Astrocyte (in vitro differentiated cells and primary cell): ENCODE results near the gene CARD10. TPM values are rescaled to one million over a fixed set of nuclear protein-coding genes. Genes with fewer than 3 reads are reported as not detected.

Experiments
- DNase-seq: peaks from one replicate; pipeline ENCODE4 v3.0.0-alpha.2; 2010; ENCODE audit warnings: low read depth
- FAIRE-seq: peaks from 2 replicates; lab custom pipeline; 2011; peaks lifted over from hg19 to GRCh38; lab: Jason Lieb, UNC
- H2AFZ ChIP-seq: 2 replicates; pipeline ENCODE4 v1.6.0; 2012; ENCODE audit warnings: low read depth, low read length, inconsistent platforms
- H3K27ac ChIP-seq: 2 replicates; pipeline ENCODE4 v1.5.1; 2011; ENCODE audit warnings: low read depth, low read length, inconsistent platforms
- H3K27me3 ChIP-seq: 2 replicates; pipeline ENCODE4 v1.6.0; 2011; ENCODE audit warnings: low read length, inconsistent platforms; ENCODE audit not compliant: insufficient read depth
- H3K36me3 ChIP-seq: 2 replicates; pipeline ENCODE4 v1.5.1; 2011; ENCODE audit warnings: low read length, inconsistent platforms; ENCODE audit not compliant: insufficient read depth
- H3K4me1 ChIP-seq: 2 replicates; pipeline ENCODE4 v1.5.1; 2011; ENCODE audit warnings: low read length, inconsistent platforms; ENCODE audit not compliant: insufficient read depth
- H3K4me2 ChIP-seq: 2 replicates; pipeline ENCODE4 v1.6.0; 2012; ENCODE audit warnings: low read length, inconsistent platforms
- H3K4me3 ChIP-seq: 2 replicates; pipeline ENCODE4 v1.5.1; 2011; ENCODE audit warnings: low read depth, mild to moderate bottlenecking, low read length, inconsistent platforms; ENCODE audit not compliant: insufficient read depth
- H3K79me2 ChIP-seq: 2 replicates; pipeline ENCODE4 v1.6.0; 2012; ENCODE audit warnings: mild to moderate bottlenecking, low read length, inconsistent platforms; ENCODE audit not compliant: insufficient read depth
- H3K9ac ChIP-seq: 2 replicates; pipeline ENCODE4 v1.6.0; 2012; ENCODE audit warnings: mild to moderate bottlenecking, low read length, inconsistent platforms
- H3K9me3 ChIP-seq: 2 replicates; pipeline ENCODE4 v1.5.1; 2012; ENCODE audit warnings: low read depth, mild to moderate bottlenecking, low read length, inconsistent platforms; ENCODE audit not compliant: insufficient read depth
- H4K20me1 ChIP-seq: 2 replicates; pipeline ENCODE4 v1.6.0; 2012; ENCODE audit warnings: low read length, inconsistent platforms; ENCODE audit not compliant: insufficient read depth
- H3K27ac Mint-ChIP-seq: one replicate; pipeline ENCODE4 v1.8.0; 2021; ENCODE audit warnings: mild to moderate bottlenecking, mixed read lengths; ENCODE audit not compliant: unreplicated experiment
- H3K27me3 Mint-ChIP-seq: one replicate; pipeline ENCODE4 v1.8.0; 2021; ENCODE audit warnings: low read depth, mixed read lengths; ENCODE audit not compliant: unreplicated experiment
- H3K36me3 Mint-ChIP-seq: one replicate; pipeline ENCODE4 v1.8.0; 2021; ENCODE audit warnings: low read depth, mixed read lengths; ENCODE audit not compliant: unreplicated experiment
- H3K4me1 Mint-ChIP-seq: one replicate; pipeline ENCODE4 v1.8.0; 2021; ENCODE audit warnings: low read depth, mixed read lengths; ENCODE audit not compliant: unreplicated experiment
- H3K4me3 Mint-ChIP-seq: one replicate; pipeline ENCODE4 v1.8.0; 2021; ENCODE audit warnings: mild to moderate bottlenecking, moderate library complexity, mixed read lengths; ENCODE audit not compliant: unreplicated experiment
- H3K9me3 Mint-ChIP-seq: one replicate; pipeline ENCODE4 v1.8.0; 2021; ENCODE audit warnings: mild to moderate bottlenecking, mixed read lengths; ENCODE audit not compliant: unreplicated experiment
- EZH2 ChIP-seq: IDR thresholded peaks from 2 replicates; pipeline ENCODE4 v1.6.1; 2012; ENCODE audit warnings: mild to moderate bottlenecking, low read length, inconsistent platforms; ENCODE audit not compliant: insufficient read depth
- total RNA-seq: library from RNA; stranded (reverse); gene quantifications from 2 replicates; pipeline ENCODE4 v1.2.1, GENCODE V29; 2021
- TF ChIP-seq, protein P1 (sequence below): IDR thresholded peaks from 2 replicates; pipeline ENCODE4 v1.5.1; 2011; ENCODE audit warnings: low read depth, mild to moderate bottlenecking, inconsistent platforms, low read length, moderate library complexity; ENCODE audit not compliant: insufficient read depth

The CARD10 gene
- total RNA-seq, 1 donor from 2014 or later: 22.6 TPM

DNA sequence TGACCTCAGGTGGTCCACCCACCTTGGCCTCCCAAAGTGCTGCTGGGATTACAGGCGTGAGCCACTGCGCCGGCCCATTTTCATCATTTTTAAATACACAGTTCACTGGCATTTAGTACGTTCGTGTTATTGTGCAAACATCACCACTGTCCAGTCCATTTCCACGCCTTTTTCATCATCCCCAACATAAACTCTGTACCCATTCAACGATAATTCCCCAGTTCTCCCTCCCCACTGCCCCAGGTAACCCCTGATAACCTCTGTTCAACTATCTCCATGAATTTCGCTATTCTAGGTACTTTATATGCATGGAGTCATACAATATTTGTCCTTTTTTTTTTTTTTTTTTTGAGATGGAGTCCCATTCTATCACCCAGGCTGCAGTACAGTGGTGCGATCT is 73.7 kb downstream of the CARD10 start:
- H3K36me3 ChIP-seq: no peaks in the 10 kb centered on the region
- no peak overlapping the region for H3K4me2 ChIP-seq
- no peaks in the 10 kb centered on the region for H3K4me1 ChIP-seq
- no peak overlapping the region for H3K27ac ChIP-seq
- H4K20me1 ChIP-seq: no peaks in the 10 kb centered on the region
- H3K9ac ChIP-seq: no peak overlapping the region
- peaks cover 16% of the 10 kb centered on the region for H3K27me3 Mint-ChIP-seq
- H3K79me2 ChIP-seq: no peaks in the 10 kb centered on the region
- H3K4me3 ChIP-seq: no peak overlapping the region
- DNase-seq: no peak
- no peak overlapping the region for H2AFZ ChIP-seq
- H3K9me3 Mint-ChIP-seq: peaks cover 4% of the 10 kb centered on the region
- no peaks in the 10 kb centered on the region for H3K27me3 ChIP-seq
- H3K4me3 Mint-ChIP-seq: no peak overlapping the region
- H3K27ac Mint-ChIP-seq: no peak overlapping the region
- TF ChIP-seq, protein P1, sequence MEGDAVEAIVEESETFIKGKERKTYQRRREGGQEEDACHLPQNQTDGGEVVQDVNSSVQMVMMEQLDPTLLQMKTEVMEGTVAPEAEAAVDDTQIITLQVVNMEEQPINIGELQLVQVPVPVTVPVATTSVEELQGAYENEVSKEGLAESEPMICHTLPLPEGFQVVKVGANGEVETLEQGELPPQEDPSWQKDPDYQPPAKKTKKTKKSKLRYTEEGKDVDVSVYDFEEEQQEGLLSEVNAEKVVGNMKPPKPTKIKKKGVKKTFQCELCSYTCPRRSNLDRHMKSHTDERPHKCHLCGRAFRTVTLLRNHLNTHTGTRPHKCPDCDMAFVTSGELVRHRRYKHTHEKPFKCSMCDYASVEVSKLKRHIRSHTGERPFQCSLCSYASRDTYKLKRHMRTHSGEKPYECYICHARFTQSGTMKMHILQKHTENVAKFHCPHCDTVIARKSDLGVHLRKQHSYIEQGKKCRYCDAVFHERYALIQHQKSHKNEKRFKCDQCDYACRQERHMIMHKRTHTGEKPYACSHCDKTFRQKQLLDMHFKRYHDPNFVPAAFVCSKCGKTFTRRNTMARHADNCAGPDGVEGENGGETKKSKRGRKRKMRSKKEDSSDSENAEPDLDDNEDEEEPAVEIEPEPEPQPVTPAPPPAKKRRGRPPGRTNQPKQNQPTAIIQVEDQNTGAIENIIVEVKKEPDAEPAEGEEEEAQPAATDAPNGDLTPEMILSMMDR: no peak
- no peak for TF ChIP-seq EZH2
- no peaks in the 10 kb centered on the region for H3K4me1 Mint-ChIP-seq
- H3K36me3 Mint-ChIP-seq: peaks cover 2% of the 10 kb centered on the region
- FAIRE-seq: no peak
- peaks cover 4% of the 10 kb centered on the region for H3K9me3 ChIP-seq

DNA sequence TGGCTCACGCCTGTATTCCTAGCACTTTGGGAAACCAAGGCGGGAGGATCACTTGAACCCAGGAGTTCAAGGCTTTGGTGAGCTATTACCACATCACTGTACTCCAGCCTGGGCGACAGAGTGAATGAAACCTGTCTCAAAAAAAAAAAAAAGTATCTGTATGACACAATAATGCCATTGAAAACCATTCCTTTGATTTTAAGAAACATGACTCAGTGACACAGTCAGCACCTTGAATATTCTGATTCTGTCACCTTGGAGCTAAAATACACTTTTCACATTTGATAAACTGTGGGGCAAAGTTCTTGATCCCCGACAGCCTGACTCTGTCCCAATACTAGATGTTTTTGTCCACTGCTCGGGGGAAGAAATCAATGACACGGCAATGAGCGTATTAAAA is 75.2 kb downstream of the CARD10 start:
- no peak overlapping the region for H3K9ac ChIP-seq
- H3K4me3 ChIP-seq: no peak overlapping the region
- Mint-ChIP-seq H3K27me3 (peaks cover 17% of the 10 kb centered on the region), H3K27ac (no peak overlapping the region), H3K36me3 (peaks cover 2% of the 10 kb centered on the region), H3K4me3 (no peak overlapping the region), H3K9me3 (peaks cover 7% of the 10 kb centered on the region), H3K4me1 (no peaks in the 10 kb centered on the region)
- H3K27ac ChIP-seq: no peak overlapping the region
- no peak for TF ChIP-seq EZH2
- TF ChIP-seq, protein P1: no peak
- no peak overlapping the region for H3K4me2 ChIP-seq
- H3K27me3 ChIP-seq: no peaks in the 10 kb centered on the region
- no peaks in the 10 kb centered on the region for H3K4me1 ChIP-seq
- no peak overlapping the region for H2AFZ ChIP-seq
- peaks cover 6% of the 10 kb centered on the region for H3K9me3 ChIP-seq
- FAIRE-seq (no peak), DNase-seq (no peak)
- no peaks in the 10 kb centered on the region for H4K20me1 ChIP-seq
- no peaks in the 10 kb centered on the region for H3K36me3 ChIP-seq
- no peaks in the 10 kb centered on the region for H3K79me2 ChIP-seq

DNA sequence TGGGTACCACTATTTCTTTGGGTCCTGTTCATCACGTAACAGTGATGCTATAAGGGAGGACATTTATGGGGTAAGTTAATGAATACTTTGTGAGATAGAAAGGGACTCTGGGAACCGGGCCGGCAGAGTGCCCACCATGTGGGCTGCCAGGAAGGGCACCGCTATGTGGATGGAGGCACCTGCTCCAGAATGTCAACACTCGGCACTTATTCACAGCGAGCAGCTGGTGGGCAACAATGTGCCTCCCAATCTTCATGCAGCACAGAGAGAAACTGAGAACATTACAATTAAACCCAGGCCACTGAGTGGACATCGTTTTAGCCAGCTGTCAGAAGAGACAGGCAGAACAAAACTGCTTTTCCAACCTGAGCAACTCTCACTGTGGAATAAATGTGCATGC is 76.1 kb downstream of the CARD10 start:
- Histone ChIP-seq H3K9ac (no peak overlapping the region), H3K4me1 (no peaks in the 10 kb centered on the region), H3K9me3 (peaks cover 6% of the 10 kb centered on the region), H3K36me3 (no peaks in the 10 kb centered on the region), H4K20me1 (no peaks in the 10 kb centered on the region), H2AFZ (no peak overlapping the region), H3K27me3 (no peaks in the 10 kb centered on the region), H3K79me2 (no peaks in the 10 kb centered on the region), H3K4me3 (no peak overlapping the region), H3K4me2 (no peak overlapping the region), H3K27ac (no peak overlapping the region)
- H3K9me3 Mint-ChIP-seq: peaks cover 7% of the 10 kb centered on the region
- H3K27ac Mint-ChIP-seq: no peak overlapping the region
- H3K36me3 Mint-ChIP-seq: peaks cover 2% of the 10 kb centered on the region
- peaks cover 18% of the 10 kb centered on the region for H3K27me3 Mint-ChIP-seq
- no peak overlapping the region for H3K4me3 Mint-ChIP-seq
- FAIRE-seq (no peak), DNase-seq (no peak)
- no peaks in the 10 kb centered on the region for H3K4me1 Mint-ChIP-seq
- TF ChIP-seq, protein P1: no peak
- no peak for TF ChIP-seq EZH2
